GM19239 (cell line): ENCODE data around the gene CEP104.

Experiments
- DNase-seq: peaks from one replicate; pipeline ENCODE4 v3.0.0; 2011; ENCODE audit warnings: low spot score; ENCODE audit not compliant: insufficient read length
- FAIRE-seq: peaks from 2 replicates; lab custom pipeline; 2011; peaks lifted over from hg19 to GRCh38; lab: Jason Lieb, UNC

CEP104 gene

DNA sequence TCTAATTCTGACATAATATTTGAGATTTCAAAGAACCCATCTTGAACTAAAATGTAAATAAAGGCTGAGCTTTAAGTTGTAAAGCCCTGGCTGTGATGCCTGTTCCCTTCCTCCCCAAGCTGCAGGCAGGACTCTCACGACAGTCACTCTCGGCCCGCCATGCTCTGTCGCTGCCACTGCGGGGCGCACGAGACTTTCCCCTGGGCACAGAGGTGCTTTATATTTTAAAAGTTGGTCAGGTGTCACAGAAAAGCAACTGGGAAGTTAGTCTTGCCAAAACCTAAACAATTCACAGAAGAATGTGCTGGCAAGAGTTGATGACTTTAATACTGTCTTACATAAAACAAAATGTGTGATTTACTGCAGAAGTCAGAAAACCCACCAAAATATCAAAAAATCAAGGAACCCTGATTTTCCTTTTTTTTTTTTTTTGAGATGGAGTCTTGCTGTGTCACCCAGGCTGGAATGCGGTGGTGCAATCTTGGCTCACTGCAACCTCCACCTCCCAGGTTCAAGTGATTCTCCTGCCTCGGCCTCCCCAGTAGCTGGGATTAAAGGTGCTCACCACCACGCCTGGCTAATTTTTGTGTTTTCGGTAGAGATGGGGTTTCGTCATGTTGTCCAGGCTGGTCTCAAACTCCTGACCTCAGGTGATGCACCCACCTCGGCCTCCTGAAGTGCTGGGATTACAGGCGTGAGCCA lies 71.4 kb downstream of the CEP104 start:
- no peak for DNase-seq
- FAIRE-seq = no peak

DNA sequence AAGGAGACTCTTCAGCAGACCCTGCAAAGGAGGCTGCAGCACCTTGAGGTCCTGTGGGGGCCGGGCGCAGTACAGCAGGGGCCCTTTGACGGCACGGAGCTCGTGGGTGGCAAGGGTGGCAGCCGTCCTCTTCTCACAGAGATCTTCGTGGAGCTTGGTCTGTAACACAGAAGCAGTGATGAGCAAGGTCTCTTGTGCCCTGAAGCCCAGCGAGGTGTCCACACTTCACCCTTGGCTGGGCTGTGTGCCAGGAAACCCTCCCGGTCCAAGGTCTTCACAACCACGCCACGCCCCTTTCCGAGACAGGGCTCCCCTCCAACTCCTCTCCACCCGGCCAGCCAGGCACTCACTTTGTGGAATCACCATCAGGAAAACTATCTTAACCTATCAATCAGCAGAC lies 72.0 kb downstream of the CEP104 start:
- DNase-seq = no peak

DNA sequence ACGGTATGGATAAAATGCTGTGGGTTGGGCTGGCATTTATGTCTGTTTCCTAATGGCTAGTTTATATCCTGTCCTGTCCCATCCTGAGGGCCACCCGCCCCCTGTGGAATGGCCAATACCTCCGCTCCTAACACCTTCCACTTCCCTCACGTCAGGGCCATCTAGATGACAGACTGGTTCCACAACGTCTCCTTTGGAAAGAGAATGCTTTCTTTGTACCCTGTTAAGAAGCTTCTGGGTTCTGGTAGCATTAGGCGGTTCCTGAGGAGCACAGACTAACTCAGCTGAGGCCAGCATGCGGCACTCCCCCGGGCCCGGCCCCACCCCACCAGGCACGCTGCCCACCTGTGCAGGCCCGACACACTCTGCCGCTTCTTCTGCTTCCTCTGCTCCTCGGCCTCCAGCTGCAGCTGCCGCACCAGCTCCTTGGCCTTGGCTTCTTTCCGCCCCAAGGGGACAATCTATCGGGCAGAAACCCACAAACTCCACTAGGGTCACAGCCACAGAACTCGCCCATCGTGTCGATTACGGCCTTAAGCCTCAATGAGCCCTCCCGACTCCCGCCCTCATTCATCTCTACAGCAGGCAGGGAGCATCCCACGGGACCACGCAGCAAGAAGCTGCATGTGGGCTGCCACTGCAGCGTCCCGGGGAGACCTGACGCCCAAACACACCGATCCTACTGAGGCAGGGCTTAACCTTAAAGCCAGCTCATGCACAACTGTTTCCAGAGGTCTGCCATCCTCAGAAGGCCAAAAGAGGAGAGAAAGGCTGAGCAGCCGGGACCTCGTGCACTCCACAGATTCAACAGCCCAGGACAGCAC lies 73.1 kb downstream of the CEP104 start:
- DNase-seq (no peak), FAIRE-seq (no peak)

More for the DNA sequence above, 72.0 kb downstream of the CEP104 start:
- no peak for FAIRE-seq

DNA sequence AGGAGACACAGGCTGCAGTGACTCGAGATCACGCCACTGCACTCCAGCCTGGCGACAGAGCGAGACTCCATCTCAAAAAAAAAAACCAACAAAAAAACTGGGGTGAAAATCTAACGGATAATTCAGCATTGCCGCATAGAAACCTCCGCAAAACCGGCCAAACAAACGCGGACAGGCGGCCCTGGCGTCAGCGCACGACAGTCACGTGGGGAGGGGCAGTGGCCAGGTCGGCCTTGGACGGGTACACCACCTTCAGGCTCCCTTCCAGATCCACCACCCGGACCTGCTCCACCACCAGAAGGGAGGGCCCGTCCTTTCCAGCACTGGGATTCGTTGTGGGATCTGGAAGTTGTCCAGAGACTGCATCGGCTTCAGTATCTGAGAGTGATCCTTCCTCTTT lies 76.1 kb downstream of the CEP104 start:
- DNase-seq (no peak), FAIRE-seq (no peak)

DNA sequence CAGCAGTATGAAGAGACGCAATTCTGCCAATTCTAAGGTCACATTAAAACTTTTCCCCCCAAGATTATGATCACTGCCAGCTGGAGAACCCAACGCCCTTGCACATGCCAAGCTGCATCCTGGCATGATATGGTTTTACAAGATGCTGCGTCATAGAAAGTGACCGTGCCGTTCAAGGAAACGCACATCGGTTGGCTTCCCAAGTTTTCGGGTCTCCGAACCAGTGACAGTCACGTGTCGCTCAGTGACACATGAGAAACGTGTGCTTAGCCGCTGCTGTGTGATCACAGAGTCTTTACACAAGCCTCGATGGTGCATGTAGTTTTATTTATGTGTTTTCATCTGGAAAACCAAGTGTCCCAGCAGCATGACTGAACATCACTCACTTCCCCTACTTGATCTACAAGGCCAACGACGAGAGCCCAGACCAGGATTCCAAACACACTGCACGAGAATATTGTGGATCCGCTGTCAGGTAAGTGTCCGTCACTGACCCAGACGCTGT lies 77.0 kb downstream of the CEP104 start:
- no peak for DNase-seq
- no peak for FAIRE-seq

DNA sequence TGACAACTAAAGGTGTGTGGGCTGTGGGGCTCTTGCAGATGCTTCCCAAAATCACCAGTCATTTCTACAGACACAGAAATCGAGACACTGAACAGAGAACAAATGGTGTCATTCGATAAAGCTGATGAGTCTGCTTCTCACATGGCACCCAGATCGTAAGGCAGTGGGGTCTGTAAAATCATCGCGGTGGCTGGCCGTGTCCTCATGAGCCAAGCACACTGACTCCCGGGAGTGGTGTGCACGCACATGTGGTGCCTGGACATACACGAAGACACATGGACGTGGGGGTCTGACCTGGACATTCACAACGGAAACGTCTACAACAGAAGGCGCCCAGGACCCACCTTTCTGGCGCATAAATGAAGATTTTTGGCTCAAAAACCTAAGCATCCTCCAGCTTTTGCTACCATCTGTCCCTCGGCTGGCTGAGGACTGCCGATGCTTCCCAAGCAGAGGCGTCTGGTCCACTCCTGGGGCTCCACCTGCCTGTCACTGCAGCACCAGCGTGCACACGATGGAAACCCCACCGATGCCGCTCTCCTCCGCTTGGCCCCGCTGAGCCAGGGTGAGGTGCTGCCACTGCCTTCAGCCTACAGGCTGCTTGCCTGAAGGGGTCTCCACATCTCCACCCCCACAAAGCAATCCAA lies 77.6 kb downstream of the CEP104 start:
- no peak for DNase-seq
- no peak for FAIRE-seq

DNA sequence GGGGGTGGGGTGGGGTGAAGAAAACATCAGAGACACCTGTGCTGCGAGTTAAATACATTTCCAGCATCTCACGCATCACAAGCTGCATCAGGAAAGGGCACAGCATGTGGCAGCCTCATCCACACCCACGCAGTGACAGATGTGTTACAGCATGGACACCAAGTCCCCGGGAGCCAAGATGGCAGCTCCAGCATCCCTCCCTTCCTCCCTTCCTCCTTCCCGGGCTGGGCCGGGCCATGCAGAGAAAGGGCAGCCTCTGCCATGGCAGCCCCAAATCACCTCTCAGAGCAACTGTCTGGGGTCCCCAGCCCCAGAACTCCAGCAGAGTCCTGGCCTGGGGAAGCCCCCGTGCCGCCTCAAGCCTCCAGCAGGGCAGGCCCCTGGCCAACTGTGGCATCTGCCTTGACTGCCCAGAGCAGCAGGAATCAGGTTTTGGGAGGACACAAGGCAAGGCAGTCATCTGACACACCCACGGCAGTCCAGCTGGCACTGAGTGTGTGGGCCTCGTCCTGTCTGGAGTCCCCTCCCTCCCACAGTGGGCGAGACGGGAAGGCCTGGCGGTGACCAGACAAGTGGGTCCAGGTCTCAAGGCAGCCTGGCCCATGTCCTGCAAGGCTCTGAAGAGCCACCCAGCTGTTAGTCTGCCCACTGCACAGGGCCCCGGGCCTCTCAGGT lies 78.3 kb downstream of the CEP104 start:
- DNase-seq (no peak), FAIRE-seq (no peak)

DNA sequence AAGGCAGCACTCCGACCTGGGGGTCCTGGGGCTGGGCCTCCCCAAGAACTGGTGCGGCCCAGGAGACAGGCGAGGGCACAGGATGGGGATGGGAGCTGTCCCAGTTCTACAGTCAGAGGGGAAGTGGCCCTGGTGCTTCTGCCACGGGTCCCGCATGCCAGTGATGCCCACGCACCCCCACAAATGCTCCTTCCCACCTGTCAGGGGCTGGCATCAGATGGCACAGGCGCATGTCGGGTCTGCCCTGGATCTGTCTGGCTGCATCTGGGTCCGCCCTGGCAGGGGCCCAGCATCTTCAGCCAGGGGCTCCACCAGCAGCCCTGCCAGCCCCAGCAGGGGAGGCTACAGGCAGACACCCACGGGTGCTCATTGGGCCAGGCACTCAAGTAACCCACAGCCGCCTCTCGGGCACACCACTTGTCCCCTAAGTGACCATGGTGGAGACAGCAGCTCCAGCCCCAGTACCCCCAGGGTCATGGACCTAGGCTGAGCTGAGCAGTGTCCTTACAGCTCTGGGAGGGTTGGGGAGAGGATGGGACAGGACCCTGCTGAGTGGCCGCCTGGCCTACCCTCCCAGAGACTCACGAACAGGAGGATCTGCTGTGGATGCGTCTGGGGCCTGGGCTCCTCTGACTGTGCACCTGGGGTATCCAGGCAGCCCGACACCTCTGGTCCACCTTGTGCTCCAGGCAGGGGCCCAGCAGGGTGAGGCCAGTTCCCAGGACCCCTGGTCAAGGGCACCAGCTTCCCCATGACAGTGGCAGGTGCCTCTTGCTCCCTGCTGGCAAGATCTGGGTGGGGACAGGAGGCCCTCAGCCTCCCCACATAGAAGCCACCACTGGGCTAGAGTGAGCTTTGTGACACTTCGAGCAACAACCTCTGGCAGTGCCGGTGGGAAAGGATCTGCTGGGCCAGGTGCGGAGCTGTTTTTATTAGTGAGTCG lies 79.1 kb downstream of the CEP104 start:
- DNase-seq = no peak
- FAIRE-seq = no peak

DNA sequence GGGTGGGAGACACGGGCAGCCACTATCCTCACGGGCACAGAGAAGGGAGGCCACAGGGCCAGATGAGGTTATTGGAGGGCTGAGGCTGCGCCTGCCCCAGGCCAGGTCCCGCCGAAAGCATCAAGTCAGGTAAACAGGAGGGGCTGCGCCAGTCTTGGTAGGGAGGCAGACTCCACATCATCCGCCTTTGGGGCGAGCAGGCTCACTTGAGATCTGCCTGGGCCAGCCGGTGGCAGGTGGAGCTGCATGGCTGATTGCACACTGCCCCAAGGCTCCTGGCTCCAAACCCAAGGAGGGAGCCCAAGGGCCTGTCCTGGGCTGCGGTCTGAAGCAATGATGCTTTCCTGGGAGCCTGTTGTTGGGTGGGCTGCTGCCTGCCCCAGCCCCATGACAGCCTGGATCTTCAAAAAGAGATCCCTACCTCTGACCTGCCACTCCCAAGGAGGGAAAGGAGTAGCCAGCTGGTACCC lies 79.9 kb downstream of the CEP104 start:
- FAIRE-seq = no peak

DNA sequence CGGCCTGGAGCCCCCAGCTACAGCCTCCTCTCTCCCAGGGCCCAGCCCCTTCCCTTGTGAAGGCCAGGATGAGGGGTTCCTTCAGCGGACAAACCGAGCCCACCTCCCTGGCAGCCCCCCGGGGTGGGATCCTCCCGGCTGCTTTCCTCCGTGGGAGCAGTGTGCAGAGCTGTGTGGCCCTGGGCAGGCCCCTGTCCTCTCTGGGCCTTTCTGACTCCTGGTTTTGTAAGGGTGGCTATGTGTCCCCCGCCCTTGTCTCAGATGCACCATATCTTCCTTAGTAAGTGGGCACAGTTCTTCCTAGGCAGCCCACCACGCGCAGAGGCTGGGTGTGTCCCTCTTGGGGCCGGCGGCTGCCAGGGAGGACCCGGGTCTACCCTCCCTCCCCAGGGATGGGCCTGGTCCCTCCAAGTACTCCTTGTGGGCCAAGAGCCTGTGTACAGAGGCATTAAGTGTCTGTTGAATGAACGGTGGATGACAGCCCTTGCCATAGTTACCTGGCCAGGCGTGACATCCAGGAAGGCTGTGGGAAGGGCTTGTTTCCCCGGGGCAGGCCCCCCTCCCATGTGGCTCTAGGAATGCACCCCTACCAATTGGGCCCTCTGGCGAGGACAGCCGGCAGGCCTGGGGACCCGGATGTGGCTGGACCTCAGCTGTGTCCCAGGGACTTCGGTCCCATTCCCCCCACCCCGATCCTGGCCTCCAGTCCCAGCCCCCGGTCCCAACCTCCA lies 80.6 kb downstream of the CEP104 start:
- FAIRE-seq = no peak
- no peak for DNase-seq

More for the DNA sequence above, 79.9 kb downstream of the CEP104 start:
- DNase-seq = no peak

DNA sequence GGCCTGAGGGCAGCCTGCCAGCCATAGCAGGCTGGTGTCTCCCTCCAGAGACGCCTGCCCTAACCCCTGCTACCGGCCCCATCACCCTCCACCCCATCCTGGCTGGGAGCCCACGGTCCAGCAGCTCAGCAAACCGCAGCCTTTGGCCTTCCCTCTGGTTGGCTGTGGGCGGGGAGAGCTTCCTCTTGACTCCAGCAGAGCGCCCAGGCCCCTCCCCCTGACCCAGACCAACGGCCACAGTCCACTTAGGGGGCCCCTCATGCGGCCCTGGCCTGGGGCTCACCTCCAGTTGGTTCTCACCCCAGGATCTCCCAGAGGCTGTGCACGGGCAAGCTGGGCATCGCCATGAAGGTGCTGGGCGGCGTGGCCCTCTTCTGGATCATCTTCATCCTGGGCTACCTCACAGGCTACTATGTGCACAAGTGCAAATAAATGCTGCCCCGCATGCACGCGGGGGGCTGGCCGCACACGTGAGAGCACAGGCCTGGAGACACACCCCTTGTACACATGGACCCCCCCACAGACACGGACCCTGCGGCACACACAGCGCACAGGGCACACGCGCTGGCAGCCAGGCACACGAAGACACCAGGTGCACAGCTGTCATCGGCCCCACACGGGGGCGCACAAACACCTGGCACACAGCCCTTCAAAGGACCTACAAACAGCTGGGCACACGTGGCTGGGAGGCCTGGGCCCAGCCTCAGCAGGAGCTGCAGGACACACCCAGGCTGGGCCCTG lies 81.4 kb downstream of the CEP104 start:
- DNase-seq (peak; percentile 71), FAIRE-seq (no peak)

DNA sequence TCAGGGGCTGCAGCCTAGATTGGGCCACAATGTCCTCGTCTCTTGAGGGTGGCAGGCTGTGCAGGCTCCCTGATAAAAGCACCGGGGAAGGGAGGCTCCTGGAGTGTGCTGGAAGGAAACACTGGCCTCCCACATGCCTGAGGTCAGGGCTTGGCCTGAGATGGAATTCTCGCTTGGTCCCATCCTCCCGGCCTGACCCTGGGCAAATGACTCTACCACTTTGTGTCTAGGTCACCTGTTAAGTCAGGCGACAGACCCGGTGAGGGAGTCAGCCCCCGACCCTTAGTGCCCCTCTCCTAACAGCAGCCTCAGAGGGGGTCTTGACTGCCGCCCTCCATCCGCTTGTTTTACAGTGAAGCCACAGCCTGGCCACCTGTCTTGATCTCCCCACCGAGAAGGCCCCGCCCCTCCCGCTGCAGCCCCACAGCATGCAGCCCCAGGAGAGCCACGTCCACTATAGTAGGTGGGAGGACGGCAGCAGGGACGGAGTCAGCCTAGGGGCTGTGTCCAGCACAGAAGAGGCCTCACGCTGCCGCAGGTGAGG lies 82.0 kb downstream of the CEP104 start:
- no peak for DNase-seq
- no peak for FAIRE-seq

DNA sequence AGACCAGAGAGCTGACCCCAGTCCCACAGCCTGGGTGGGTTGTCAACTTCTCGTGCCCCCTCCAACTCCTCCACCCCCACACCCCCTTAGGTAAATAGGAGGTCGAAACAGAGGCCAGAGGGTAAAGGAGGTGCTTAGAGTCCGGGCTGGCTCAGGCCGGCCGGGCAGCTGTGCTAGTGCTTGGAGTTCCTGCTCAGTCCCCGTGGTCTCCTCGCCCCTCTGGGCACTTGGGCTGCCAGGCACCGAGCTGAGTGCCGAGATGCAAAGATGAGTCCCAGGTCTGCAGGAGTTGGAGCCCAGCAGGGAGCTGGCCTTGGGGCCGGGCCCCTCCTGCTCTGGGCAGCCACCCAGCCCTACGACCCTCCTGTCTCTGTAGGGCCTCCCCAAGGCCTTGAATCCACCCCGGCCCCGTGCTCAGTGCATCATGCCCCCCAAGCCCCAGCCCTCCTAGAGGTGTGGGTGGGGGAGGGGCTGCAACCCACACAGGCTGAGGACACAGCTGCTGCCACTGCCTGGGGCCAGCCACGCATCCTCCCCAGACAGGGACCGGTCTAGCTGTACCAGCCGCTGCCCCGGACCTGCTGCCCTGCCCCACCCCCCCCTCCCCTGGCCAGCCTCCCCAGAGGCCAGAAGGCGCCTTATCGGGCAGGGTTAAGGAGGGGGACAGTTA lies 82.6 kb downstream of the CEP104 start:
- FAIRE-seq (no peak), DNase-seq (no peak)

DNA sequence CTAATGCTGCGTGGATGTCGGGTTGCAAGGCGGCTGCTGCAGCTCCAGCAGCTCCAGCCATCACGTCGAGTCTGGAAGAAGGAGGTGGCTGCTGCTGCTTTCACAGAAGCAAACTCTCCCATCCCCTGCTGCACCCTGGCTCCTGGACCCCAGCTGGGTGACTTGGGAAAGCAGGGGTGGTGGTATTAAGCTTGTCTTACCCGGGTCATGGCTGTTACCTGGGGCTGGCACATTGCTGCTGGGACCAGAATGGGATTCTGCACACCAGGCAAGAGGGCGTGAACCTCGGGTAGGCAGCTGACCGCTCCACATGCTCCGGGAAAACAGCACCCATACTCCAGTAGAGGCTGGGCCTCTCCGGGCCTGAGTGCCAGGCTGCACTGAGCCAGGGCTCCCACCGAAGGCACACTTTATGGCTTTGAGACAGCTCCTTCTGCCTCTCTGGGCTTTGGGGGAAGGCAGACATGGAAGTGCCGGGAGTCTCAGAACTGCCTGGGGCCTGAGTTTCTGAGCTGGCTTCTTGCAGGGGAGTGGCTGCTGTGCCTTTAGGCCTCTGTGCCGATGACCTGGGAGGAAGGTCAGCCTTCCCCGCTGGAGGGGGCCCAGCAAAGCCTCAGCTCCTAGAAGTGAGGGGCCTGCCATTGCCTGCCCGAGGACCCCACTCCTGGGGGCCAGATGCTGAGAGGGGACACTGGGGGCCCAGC lies 83.3 kb downstream of the CEP104 start:
- no peak for FAIRE-seq
- no peak for DNase-seq

DNA sequence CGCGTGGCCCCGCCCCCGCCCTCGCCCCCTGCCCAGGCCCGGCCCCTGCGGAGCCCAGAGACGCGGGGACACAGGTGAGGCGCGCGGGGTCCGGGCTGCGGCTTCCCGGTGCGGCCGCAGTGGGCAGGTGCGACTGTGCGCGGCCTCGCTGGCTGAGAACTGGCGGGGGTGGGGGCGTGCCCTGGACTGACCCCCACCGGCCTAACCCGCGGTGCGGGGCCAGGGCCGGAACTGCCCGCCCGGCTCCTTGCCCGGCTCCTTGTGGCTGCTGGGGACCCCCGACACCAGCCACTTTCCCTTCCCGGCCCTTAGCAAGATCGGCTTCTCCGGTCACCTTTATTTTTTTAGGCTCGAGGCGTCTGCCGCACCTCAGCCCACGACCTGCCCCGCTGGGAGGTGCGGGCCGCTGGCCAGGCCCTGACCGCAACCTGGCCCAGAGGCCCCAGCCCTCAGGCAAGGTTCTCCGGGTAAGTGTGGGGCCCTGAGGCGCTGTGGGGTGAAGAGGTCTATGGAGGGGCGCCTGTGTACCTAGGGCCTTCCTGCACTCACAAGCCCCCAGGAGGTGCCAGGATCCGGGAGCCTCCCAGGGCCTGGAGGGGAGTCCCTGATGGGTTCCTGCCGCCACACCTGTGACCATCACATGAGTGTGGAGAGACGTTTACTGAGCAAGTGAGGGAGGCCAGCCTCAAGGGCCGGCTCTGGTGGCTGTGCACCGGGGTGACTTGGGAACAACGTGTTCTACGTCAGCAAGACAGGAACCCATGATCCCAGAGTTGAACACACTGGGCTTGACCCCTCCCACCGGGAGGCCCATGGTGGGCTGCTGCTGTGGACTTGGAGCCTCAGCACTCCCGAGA lies 84.1 kb downstream of the CEP104 start, which contains the start of gene SMIM1:
TSS of gene SMIM1 (plus strand) at position 35 of the 857 bp plus-strand sequence. CDS start 2,625 bp downstream, outside the sequence.
- no peak for DNase-seq
- no peak for FAIRE-seq
